ENCODE data around the gene NT5DC3.

DNA sequence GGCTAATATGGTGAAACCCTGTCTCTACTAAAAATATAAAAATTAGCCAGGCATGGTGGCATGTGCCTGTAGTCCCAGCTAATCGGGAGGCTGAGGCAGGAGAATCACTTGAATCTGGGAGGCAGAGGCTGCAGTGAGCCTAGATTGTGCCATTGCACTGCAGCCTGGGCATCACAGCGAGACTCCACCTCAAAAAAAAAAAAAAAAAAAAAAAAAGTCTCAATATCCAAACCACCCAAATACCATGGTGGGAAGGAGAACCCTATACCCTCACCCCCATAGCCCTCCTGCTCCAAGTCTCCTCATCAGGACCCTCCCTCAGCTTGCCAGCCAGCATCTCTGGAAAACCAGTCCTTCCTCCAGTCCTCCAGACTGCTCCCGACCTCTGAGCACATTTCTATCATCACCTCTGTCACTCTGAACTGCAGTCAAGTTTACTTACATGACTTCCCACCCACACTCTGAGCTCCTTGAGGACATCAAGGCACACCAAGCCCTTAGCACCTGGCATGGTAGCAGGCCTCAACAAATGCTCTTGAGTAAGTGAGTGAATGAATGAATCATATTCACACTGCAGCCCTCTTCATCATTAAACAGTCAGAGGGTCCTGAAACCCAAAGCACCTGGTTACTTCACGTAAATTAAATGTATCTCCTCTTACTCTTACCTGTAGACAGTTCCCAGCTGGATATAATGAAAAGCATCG lies 35.2 kb downstream of the NT5DC3 start:
- TF ChIP-seq, protein P1, sequence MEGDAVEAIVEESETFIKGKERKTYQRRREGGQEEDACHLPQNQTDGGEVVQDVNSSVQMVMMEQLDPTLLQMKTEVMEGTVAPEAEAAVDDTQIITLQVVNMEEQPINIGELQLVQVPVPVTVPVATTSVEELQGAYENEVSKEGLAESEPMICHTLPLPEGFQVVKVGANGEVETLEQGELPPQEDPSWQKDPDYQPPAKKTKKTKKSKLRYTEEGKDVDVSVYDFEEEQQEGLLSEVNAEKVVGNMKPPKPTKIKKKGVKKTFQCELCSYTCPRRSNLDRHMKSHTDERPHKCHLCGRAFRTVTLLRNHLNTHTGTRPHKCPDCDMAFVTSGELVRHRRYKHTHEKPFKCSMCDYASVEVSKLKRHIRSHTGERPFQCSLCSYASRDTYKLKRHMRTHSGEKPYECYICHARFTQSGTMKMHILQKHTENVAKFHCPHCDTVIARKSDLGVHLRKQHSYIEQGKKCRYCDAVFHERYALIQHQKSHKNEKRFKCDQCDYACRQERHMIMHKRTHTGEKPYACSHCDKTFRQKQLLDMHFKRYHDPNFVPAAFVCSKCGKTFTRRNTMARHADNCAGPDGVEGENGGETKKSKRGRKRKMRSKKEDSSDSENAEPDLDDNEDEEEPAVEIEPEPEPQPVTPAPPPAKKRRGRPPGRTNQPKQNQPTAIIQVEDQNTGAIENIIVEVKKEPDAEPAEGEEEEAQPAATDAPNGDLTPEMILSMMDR (IDR thresholded peaks at IDR 0.05) = no peak
- no peak for TF ChIP-seq POLR2A (IDR thresholded peaks at IDR 0.05)
